GM19099 (cell line): ENCODE measurements around the gene EIF5.

Source experiments
- POLR2A ChIP-seq: IDR thresholded peaks from 3 replicates; pipeline ENCODE4 v1.6.1; 2011; ENCODE audit warnings: low read depth; ENCODE audit not compliant: insufficient read length; ENCODE audit errors: extremely low read depth

EIF5 gene

DNA sequence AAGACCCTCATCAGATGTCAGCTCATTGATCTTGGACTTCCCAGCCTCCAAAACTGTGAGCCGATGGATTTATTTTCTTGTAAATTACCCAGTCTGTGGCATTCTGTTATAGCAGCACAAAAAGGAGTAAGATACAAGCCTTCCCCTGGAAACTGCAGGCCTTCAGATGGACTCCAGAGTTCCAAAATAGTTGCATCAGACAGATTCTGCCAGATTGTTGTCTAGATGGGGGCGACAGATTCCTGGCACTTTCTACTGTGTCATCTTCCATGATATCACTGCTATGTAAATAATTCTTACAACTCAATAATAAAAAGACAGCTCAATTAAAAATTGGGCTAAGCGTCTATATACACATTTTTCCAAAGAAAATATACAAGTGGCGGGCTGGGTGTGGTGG is 34.0 kb downstream of the EIF5 start:
- no peak for TF ChIP-seq POLR2A

DNA sequence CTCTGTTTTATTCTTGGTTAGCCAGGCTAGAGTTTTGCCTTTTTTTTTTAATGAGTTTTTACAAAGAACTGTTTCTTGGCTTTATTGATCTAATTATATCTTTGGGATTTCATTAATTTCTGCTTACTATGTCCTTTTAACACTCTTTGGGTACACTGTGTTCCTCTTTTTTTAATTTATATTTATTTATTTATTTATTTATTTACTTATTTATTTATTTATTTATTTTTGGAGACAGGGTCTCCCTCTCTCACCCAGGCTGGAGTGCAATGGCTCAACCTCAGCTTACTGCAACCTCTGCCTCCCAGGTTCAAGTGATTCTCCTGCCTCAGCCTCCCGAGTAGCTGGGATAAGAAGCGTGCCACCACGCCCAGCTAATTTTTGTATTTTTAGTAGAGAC is 36.0 kb downstream of the EIF5 start:
- TF ChIP-seq POLR2A: no peak

DNA sequence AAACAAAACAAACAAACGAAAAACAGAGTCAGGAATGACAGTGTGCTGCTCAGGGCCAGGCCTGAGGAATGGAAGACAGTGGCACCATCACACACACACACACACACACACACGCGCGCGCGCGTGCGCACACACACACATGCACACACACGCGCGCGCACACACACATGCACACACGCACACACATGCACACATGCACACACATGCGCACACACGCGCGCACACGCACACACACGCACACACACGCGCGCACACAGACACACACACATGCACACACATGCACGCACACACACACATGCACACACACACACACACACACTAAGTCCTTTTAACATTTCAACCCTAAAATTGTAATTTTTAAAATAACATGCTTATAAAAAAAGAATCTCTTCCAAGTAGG is 38.0 kb downstream of the EIF5 start:
- TF ChIP-seq POLR2A: no peak

DNA sequence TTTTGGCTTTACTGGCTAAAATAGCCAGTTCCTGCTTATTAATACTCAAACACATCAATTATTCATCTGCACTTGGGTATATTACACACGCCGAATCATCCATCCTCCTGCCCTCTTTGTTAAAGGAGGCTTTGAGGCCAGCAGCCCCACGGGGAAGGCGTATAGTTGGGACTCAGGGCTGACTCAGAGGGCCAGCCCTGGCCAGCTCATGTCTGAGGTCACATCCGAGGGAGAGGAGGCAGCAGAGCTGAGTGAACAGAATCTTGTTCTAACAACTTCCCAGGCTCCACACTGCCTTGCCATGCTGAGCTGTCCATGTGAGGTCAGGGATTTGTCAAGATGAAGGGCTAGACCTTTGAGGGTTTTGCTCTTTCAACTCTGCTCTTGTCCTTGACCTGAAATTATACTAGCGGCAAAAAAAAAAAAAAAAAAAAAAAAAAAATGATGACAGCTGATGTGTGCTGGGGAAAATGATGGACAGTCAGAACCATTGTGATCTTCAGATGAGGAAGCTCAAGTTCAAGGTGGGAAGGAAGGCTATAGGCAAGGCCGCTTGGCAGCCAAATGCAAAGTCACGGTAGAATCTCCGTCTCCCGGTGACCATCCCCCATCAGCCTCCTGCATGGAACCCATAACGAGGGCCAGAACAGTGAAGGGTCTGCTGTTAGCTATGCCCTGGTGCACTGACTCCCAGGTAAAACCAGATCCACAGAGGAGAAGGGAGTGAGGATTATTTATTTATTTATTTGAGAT is 38.7 kb downstream of the EIF5 start:
- TF ChIP-seq POLR2A: no peak

DNA sequence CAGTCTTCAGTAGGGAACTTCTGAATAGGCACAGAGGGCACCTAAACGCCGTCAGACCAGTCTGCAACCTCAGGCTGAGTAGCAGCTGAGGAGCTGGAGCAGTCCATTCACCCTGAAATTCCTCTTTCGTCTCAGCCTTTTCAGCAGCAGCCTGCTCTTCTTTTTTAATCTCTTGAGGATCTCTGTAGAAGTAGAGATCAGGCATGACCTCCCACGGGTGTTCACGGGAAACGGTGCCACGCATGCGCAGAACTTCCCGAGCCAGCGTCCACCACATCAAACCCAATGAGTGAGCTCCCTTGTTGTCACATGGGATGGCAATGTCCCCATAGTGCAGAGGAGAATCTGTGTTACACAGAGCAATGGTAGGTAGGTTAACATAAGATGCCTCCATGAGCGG is 40.1 kb downstream of the EIF5 start:
- no peak for TF ChIP-seq POLR2A

DNA sequence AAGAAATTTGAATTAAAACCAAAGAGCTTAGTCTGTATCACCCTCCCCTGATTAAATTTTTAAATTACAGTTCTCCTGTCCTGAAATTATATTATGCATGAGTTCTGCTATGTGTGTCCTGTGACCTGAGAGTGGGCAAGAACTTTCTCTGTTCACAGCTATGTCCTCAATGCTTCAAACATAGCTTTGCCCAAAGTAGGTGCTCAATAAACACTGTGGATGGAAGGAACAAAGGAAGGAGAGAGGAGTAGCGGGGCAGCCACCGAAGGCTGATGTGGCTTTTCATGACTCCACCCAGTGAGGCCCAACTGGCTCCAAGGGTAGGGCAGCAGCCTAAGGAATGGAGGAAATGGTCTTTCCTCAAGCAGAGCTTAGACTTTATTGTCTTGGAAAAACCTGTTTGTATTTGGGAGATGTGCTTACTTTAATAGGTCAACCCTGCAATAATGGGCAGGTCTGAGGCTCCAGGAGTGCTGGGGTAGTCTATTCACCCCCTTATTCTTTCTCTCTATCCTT is 43.5 kb downstream of the EIF5 start:
- no peak for TF ChIP-seq POLR2A

DNA sequence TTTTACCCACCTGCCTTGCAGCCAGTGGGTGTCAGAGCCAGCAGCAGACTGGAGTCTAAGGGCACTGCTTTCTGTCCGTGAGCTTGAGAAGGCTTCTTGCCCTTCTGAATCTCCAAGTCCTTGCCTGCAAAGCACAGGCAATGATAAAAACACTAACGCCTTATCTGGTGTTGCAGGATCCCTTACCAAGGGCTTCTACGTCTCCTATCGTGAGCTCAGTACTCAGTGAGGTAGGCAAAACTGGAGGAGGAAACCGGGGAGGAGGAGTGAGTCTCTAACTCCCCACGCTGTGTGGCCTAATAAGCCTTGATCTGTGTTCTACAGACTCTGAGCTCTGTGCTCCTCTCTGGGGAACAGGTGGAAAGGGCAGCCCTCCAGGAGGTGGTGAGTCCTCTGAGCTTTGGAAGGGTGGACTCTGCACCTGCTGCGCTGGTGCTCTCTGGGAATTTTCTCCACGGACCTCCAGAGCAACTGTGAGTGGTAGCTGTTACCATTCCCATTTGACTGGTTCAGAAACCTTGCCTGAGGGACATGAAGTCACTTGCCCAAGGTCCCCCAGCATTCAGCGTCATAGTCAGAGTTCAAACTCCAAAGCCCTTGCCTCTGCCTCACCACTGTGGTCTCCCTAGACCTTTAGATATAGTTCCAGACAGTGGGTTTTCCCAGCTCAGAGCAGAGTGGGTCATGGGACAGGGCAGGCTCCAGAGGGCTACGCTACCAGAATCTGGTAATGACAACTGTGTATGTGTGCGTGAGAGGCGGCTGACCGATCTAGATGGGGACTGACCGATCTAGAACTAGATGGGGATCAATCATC is 44.2 kb downstream of the EIF5 start:
- no peak for TF ChIP-seq POLR2A

DNA sequence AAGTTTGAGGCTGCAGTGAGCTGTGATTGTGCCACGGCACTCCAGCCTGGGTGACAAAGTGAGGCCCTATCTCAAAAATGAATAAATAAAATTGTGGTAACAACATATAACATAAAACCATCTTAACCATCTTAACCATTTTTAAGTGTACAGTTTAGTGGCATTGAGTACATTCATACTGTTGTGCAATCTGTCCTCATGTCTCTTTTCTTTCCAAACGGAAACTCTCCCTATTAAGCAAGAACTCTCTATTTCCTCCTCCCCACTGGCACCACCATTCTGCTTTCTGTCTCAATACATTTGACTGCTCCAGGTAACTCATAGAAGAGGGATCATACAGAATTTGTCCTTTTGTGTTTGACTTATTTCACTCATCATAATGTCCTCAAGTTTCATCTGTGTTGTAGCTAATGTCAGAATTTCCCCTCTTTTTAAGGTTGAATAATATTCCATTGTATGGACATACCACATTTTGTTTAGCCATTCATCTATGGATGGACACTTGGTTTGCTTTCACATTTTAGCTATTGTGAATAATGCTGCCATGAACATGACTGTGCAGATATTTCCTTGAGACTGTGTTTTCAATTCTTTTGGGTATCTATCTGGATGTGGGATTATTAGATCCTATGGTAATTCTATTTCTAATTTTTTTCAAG is 46.8 kb downstream of the EIF5 start:
- no peak for TF ChIP-seq POLR2A

DNA sequence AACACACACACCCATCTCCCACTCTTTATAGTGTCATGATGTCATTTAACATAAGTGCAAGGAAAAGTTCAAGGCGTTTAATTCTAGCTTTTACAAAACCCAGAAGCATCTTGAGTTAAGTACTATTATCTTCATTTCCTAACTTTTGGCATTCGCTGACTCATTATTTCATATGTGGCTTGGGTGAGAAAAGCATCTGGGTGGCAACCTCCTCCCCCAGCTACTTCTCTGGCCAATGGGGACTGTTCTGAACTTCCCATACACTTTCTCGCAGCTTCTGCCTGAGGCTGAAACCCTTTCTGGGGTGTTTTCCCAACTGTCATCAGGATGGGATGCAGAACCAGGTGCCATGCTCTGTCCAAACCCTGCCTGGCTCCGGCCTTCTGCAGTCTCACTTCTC is 48.3 kb downstream of the EIF5 start:
- no peak for TF ChIP-seq POLR2A

DNA sequence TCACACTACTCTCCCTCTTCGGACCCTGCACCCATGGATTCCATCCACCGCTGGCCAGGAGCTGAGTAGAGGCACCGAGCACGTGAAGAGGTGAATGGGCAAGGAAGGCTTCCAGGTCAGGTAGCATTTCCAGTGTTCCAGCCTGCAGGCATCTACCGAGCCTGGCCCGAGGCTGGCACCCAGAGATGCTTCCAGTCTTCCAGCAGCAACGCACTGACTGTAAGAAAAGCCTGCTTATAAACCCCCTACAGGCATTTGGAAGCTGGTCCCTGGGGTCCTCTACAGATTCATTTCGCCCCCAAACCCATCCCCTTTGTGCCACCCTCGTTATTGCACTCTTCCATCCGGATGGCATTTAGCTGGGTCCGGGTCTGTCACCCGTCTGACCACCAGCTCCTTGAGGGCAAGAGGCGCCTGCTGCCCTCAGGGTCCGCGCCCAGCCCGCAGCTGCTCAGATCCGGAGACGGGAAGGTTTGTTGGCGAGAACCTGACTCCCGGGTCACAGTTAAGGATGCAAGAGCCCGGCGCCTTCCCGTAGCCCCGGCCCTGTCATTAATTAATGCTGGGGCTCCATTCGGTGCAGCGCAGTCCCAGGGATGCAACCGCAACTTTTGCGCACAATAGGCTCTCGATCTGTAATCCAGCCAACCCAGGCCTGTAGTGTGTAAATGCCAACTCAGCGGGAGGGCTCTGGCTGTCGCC is 50.6 kb downstream of the EIF5 start:
- TF ChIP-seq POLR2A: no peak

DNA sequence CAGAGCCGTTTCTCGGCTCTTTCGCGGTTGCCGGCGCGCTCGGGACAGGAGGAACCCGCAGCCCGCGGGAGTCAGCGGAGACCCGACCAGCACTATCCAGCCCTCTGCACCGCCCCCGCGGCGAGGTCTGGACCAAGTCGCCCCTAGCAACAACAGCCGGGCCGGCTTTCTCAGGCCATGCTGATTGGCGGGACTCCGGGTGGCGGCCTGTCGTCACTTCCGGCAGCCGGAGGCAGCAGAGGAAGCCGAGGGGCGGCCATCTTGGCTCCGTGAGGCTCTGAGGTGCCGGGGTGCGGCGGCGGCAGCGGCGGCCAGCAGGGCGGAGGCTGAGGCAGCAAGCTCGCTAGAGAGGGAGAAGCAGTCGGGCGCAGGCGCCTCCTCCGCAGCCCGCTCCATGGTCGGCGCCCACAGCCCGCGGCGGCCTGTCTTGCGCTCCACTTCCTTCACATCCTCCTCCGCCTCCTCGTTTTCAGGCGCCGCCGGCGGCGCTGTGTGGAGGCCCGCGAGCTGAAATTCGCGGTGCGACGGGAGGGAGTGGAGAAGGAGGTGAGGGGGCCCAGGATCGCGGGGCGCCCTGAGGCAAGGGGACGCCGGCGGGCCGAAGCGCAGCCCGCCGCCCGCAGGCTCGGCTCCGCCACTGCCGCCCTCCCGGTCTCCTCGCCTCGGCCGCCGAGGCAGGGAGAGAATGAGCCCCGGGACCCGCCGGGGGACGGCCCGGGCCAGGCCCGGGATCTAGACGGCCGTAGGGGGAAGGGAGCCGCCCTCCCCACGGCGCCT is 51.3 kb downstream of the EIF5 start, which contains the start of gene MARK3:
Gene MARK3, plus strand, starts transcription at position 264 of the 777 bp plus-strand sequence. CDS start 615 bp downstream, outside the sequence.
- peak; percentile 89 for TF ChIP-seq POLR2A

DNA sequence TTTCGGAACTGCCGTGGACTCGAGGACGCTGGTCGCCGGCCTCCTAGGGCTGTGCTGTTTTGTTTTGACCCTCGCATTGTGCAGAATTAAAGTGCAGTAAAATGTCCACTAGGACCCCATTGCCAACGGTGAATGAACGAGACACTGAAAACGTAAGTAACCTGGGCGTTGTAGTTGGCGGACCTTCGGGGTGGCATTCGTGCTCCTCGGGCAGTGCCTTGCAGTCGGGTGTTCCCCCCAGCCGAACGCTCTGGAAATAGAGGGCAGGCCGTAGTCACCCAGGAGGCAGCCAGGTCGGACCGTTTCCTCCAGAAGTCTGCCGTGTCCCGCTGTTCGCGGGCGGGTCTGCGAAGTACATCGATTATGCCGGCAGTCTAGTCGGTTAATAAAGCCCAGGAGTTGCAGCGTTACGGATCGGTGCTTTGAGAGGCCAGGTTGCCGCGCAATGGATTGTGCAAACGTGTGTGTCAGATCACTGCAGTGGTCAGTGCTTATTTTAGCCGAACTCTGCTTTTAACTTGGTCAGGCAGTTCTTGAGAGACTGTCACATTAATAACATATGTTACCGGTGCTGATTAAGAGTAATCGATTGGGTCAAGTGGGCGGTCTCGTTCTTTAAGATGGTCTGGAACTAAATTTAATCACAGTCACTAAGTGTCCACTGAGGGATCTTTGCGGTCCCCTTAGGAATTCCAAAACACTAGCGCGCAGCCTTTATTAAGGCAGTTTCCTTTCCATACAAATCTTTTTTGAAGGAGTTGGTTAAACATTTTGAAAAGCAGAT is 52.1 kb downstream of the EIF5 start:
- peak; percentile 11 for TF ChIP-seq POLR2A

DNA sequence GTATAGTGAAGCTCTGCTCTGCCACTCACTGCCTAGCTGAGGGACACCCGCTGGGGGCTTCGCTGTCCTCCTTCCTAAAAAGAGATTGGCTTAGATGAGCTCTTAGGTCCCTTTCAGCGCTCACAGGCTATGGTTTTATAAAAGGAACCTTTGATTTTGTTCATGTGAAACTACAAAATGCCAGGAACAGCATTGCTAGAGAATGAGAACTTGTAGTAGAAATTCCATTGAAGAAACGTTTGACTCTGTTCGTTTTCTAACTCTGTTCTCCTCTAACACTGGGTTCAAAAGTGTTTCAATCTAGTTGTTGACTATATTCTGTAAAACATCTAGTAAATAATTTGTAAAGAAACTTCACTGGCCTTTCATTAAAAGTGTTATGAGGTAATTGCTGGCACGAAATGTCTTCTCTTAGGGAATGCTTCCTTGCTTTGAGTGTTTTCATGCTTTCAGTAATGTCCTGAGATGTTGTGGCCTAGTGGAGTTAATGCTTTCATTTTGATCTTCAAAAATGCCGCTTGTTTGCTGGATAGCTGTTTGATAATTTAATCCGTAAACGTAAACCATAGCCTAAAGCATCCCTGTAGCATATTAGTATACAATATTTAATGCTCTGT is 52.8 kb downstream of the EIF5 start:
- no peak for TF ChIP-seq POLR2A
